ENCODE results near the gene FNDC3B.

The FNDC3B gene

GRCh38 chr3:172375206-172375850 is 335.9 kb downstream of the FNDC3B start:
- TF ChIP-seq CTCF (IDR thresholded peaks at IDR 0.05; ENCODE audit: extremely low read depth, missing control alignments) = no peak
- no peak for DNase-seq (ENCODE audit: low spot score)

GRCh38 chr3:172376402-172376801 is 337.0 kb downstream of the FNDC3B start:
- TF ChIP-seq CTCF (IDR thresholded peaks at IDR 0.05; ENCODE audit: extremely low read depth, missing control alignments) = no peak
- DNase-seq (ENCODE audit: low spot score) = no peak

GRCh38 chr3:172376881-172377280 is 337.5 kb downstream of the FNDC3B start:
- no peak for TF ChIP-seq CTCF (IDR thresholded peaks at IDR 0.05; ENCODE audit: extremely low read depth, missing control alignments)

GRCh38 chr3:172378439-172378838 is 339.1 kb downstream of the FNDC3B start:
- no peak for DNase-seq (ENCODE audit: low spot score)
- TF ChIP-seq CTCF (IDR thresholded peaks at IDR 0.05; ENCODE audit: extremely low read depth, missing control alignments) = no peak

More at GRCh38 chr3:172376881-172377280, 337.5 kb downstream of the FNDC3B start:
- DNase-seq (ENCODE audit: low spot score) = no peak

- no peak for DNase-seq (ENCODE audit: low spot score)
- no peak for TF ChIP-seq CTCF (IDR thresholded peaks at IDR 0.05; ENCODE audit: extremely low read depth, missing control alignments)
These were observed 340.0 kb downstream of the FNDC3B start for GRCh38 chr3:172379372-172379771.

GRCh38 chr3:172380632-172381031 is 341.3 kb downstream of the FNDC3B start:
- TF ChIP-seq CTCF (IDR thresholded peaks at IDR 0.05; ENCODE audit: extremely low read depth, missing control alignments) = no peak
- DNase-seq (ENCODE audit: low spot score) = no peak

GRCh38 chr3:172383306-172383796 is 344.0 kb downstream of the FNDC3B start:
- no peak for TF ChIP-seq CTCF (IDR thresholded peaks at IDR 0.05; ENCODE audit: extremely low read depth, missing control alignments)
- no peak for DNase-seq (ENCODE audit: low spot score)

Data from GM20000 (cell line).